Sigmoid colon (tissue), 7 donors: ENCODE results near the gene LUC7L3. TPM values are rescaled to one million over a fixed set of nuclear protein-coding genes. Genes with fewer than 3 reads are reported as not detected.

Experiments used
- DNase-seq: peaks from one replicate; pipeline ENCODE4 v3.0.0-alpha.2; 2019
- H3K27ac ChIP-seq, 4 donors: fragments of 200-600 bp; sonication (generic); one replicate each; pipeline ENCODE4 v1.5.1; 2016 to 2019; ENCODE audit warnings: mild to moderate bottlenecking in 1 of 4
- H3K27me3 ChIP-seq, 3 donors: fragments of 200-600 bp; sonication (generic); one replicate each; pipeline ENCODE4 v1.5.1; 2019; ENCODE audit warnings: mild to moderate bottlenecking in 1 of 3
- H3K36me3 ChIP-seq, 4 donors: fragments of 200-600 bp; sonication (generic); one replicate each; pipeline ENCODE4 v1.5.1; 2016 to 2019
- H3K4me1 ChIP-seq, 4 donors: fragments of 200-600 bp; sonication (generic); one replicate each; pipeline ENCODE4 v1.5.1; 2017 to 2019
- H3K4me3 ChIP-seq, 4 donors: fragments of 200-600 bp; sonication (generic); one replicate each; pipeline ENCODE4 v1.5.1; 2017 to 2019; ENCODE audit warnings: mild to moderate bottlenecking in 2 of 4, moderate library complexity in 1 of 4
- H3K9me3 ChIP-seq, 4 donors: fragments of 200-600 bp in 3 of 4; sonication (generic) in 3 of 4; one replicate each; pipeline versions ENCODE4 v1.5.1 to v1.6.1; 2013 to 2019
- CTCF ChIP-seq, 4 experiments: fragments of 450-650 bp in 3 of 4; fragments of 200-600 bp in 1 of 4; IDR thresholded peaks; one replicate each; pipeline ENCODE4 v1.5.1; 2016 to 2019; ENCODE audit warnings: antibody characterized with exemption in 4 of 4, mild to moderate bottlenecking in 3 of 4, moderate library complexity in 2 of 4
- EP300 ChIP-seq, 4 donors: sonication (generic); formaldehyde crosslinking; IDR thresholded peaks; one replicate each; pipeline ENCODE4 v1.6.1; 2017; ENCODE audit warnings: antibody characterized with exemption in 4 of 4
- POLR2A ChIP-seq, 2 donors: fragments of 450-650 bp; IDR thresholded peaks; one replicate each; pipeline ENCODE4 v1.6.1; 2016; ENCODE audit warnings: antibody characterized with exemption in 2 of 2, mild to moderate bottlenecking in 2 of 2, moderate library complexity in 2 of 2
- POLR2AphosphoS5 ChIP-seq, 4 donors: sonication (generic); formaldehyde crosslinking; IDR thresholded peaks; one replicate each; pipeline ENCODE4 v1.6.1; 2017; ENCODE audit warnings: antibody characterized with exemption in 4 of 4
- WGBS, 2 donors: extraction: QIAGEN DNeasy Blood & Tissue Kit; methylation state at CpG; one replicate each; pipeline ENCODE4 v1.1.7; 2013; 5-methylcytosine and 5-hydroxymethylcytosine counted together
- intact Hi-C: fragments of 100-400 bp; cut with DNase I; formaldehyde crosslinking; loops from one replicate; pipeline ENCODE4 v1.15.1; 2023
- polyA plus RNA-seq, 3 donors: library from polyadenylated mRNA; stranded (reverse); fragments of 200-250 nt; gene quantifications; one replicate each; pipeline ENCODE4 v1.2.3, GENCODE V29; 2013
- small RNA-seq, 3 donors: library from RNA; depleted of rRNA; stranded (forward); fragments of <200 nt; gene quantifications; one replicate each; pipeline ENCODE3, GENCODE V24; 2016
- total RNA-seq, 4 donors: library from RNA; depleted of rRNA; stranded (reverse); fragments of >200 nt; gene quantifications; one replicate each; pipeline ENCODE4 v1.1.0, GENCODE V29; 2016
- donor health status: healthy with polysubstance abuse.
- donor health status: Bipolar disorder and iron deficiency.
- donor health status: healthy.

Gene LUC7L3
- total and polyA plus RNA-seq, 7 donors: 43.2 to 188 (median 71.4) TPM

DNA sequence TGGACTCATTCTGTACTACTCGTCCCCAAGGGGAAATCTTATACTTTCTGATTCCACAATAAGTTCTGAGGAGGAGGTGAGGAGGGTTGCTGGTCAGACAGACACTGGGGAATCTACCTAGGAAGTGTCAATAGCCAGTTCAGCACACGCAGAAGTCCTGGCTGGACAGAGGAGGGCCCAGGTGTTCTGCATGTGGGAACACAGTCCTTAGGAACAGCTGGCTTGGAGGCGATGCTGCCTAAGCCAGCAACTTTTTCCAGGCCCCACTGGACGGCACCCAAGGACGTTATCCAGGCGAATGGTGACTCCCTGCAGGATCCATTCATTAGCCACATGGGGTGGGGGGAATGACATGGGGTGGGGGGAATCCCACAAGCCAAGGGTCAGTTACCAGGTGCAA, 86.1 kb downstream of the LUC7L3 start:
- intact Hi-C loops: no loop called here
- H3K4me1 ChIP-seq: no peaks in the 10 kb centered on the region
- no peak overlapping the region for H3K27ac ChIP-seq
- H3K27me3 ChIP-seq: no peaks in the 10 kb centered on the region
- no peaks in the 10 kb centered on the region for H3K9me3 ChIP-seq
- H3K4me3 ChIP-seq: no peak overlapping the region
- no peaks in the 10 kb centered on the region for H3K36me3 ChIP-seq
- TF ChIP-seq CTCF (IDR thresholded peaks at IDR 0.05) (no peak), POLR2AphosphoS5 (IDR thresholded peaks at IDR 0.05) (no peak), EP300 (IDR thresholded peaks at IDR 0.05) (no peak), POLR2A (IDR thresholded peaks at IDR 0.05) (no peak)
- 72 to 86% methylated on average over 6 of the region's 6 CpGs for WGBS, 2 donors
- DNase-seq: no peak

Small RNA genes within 50 kb of the gene (small RNA-seq; reads per million reads assigned to genes)
- gene AC005921.1: 0 reads per million in 3 donors
- gene MIR8059: 0 reads per million in 3 donors
- 0 reads per million in 3 donors for gene RF00019

Other genes with a start within 250 kb of the LUC7L3 start
- gene RSAD1, start 240.7 kb upstream of the LUC7L3 start, total RNA-seq: 10 to 100 TPM; 18.6 to 27.4 (median 22.7) TPM
- 10 to 100 TPM; 22.4 to 33.6 (median 25.2) TPM for gene RSAD1, start 240.7 kb upstream of the LUC7L3 start, polyA plus RNA-seq
- gene MYCBPAP, start 211.2 kb upstream of the LUC7L3 start, total RNA-seq: 1 to 10 TPM in 3 of 4 donors, under 1 TPM in 1; 0.36 to 2.5 (median 1.7) TPM
- gene MYCBPAP, start 211.2 kb upstream of the LUC7L3 start, polyA plus RNA-seq: 1 to 10 TPM in 1 of 3 donors, under 1 TPM in 1, not detected in 1; 0.23 to 2.1 TPM
- not detected for gene EPN3, start 186.9 kb upstream of the LUC7L3 start, total RNA-seq
- gene EPN3, start 186.9 kb upstream of the LUC7L3 start, polyA plus RNA-seq: 10 to 100 TPM; 23.4 to 31.7 (median 29.5) TPM
- 10 to 100 TPM; 40.8 to 81.7 (median 58.6) TPM for gene SPATA20, start 172.4 kb upstream of the LUC7L3 start, total RNA-seq
- 10 to 100 TPM; 24.0 to 45.1 (median 40.6) TPM for gene SPATA20, start 172.4 kb upstream of the LUC7L3 start, polyA plus RNA-seq
- 1 to 10 TPM in 1 of 4 donors, under 1 TPM in 3; 0.33 to 1.4 (median 0.59) TPM for gene CACNA1G, start 158.9 kb upstream of the LUC7L3 start, total RNA-seq
- under 1 TPM in 2 of 3 donors, not detected in 1; under 0.01 to 0.20 TPM for gene CACNA1G, start 158.9 kb upstream of the LUC7L3 start, polyA plus RNA-seq
- gene ABCC3, start 84.7 kb upstream of the LUC7L3 start, total RNA-seq: 1 to 10 TPM in 3 of 4 donors, under 1 TPM in 1; 0.71 to 2.6 (median 1.8) TPM
- gene ABCC3, start 84.7 kb upstream of the LUC7L3 start, polyA plus RNA-seq: 10 to 100 TPM; 11.4 to 94.1 (median 12.3) TPM
- gene ANKRD40, start 11.7 kb upstream of the LUC7L3 start, total RNA-seq: 10 to 100 TPM; 51.2 to 76.3 (median 63.7) TPM
- gene ANKRD40, start 11.7 kb upstream of the LUC7L3 start, polyA plus RNA-seq: 10 to 100 TPM; 12.3 to 14.4 (median 12.9) TPM
- not detected for gene ANKRD40CL, start 47.9 kb downstream of the LUC7L3 start, total RNA-seq
- 100 to 1,000 TPM in 2 of 3 donors, 10 to 100 TPM in 1; 60.4 to 234 (median 191) TPM for gene ANKRD40CL, start 47.9 kb downstream of the LUC7L3 start, polyA plus RNA-seq
- 1 to 10 TPM in 1 of 4 donors, under 1 TPM in 3; under 0.01 to 1.1 (median 0.15) TPM for gene WFIKKN2, start 116.0 kb downstream of the LUC7L3 start, total RNA-seq
- gene WFIKKN2, start 116.0 kb downstream of the LUC7L3 start, polyA plus RNA-seq: under 1 TPM in 2 of 3 donors, not detected in 1; under 0.01 to 0.09 TPM
- 10 to 100 TPM; 16.2 to 31.1 (median 30.1) TPM for gene TOB1, start 146.8 kb downstream of the LUC7L3 start, total RNA-seq
- gene TOB1, start 146.8 kb downstream of the LUC7L3 start, polyA plus RNA-seq: 10 to 100 TPM; 32.4 to 57.1 (median 39.4) TPM